ENCODE data around the gene COL5A2. TPM values are rescaled to one million over a fixed set of nuclear protein-coding genes. Genes with fewer than 3 reads are reported as not detected.

COL5A2 gene
- total and polyA plus RNA-seq, 10 of the 15 experiments (the other 5 are each of a cell fraction or from before 2014, with no cell fraction given): 0.04 to 0.85 (median 0.39) TPM

DNA sequence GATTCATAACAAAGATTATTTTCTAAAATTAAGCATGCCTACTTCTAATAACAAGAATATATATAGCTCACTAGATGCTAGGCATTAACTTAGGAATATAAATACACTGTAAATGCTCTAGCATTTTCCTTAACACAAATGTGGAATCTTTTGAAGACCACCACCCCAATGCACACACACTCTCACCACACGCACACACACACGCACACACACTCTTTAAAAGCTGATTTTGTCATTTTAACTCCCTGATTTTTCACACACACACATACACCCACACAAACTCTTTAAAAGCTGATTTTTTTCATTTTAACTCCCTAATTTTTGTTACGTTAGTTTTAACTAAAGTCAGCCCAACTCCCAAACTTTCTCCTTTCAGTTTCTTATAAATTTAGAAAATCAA is 3.0 kb downstream of the COL5A2 start:
- CTCF ChIA-PET: interaction anchor here (0.6 to 1.1 kb wide), 2 partner anchors 83 to 127 kb away, joined by 3 to 5 read pairs; no protein-coding TSS in a partner anchor

DNA sequence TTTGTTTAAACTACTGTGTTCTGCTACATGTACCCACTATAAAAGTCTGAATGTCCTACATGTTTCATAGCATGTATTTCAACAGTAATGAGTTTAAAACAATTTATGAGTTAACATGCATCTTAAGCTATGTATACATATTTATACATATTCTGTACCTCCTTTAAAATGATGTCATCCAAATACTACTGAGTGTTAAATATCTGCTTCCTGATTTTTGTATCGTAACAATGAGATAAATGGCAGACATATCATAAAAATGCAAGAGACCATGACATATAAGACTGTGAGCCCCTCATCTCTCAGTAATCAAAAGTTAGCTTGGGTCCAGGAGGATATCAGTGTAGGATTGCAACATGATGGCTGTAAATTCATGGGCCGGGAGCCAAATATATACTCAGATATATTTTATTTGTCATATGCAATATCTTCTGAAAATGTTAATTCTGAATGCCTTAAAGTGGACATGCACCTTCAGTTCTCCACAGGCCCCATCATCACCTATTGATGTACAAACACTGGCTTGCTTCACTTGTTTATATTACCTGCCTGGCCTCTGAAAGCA is 3.6 kb downstream of the COL5A2 start:
- H3K4me2 ChIP-seq (ENCODE audit: control insufficient read depth, insufficient read depth): no peak overlapping the region
- no TSS peak for BruUV-seq (replicated peaks)
- CTCF ChIA-PET: interaction anchor here (0.6 kb wide), 1 partner anchor 126 kb away, joined by 3 read pairs; no protein-coding TSS in a partner anchor

More for the DNA sequence above, 3.0 kb downstream of the COL5A2 start:
- Histone ChIP-seq H3K79me2 (ENCODE audit: control insufficient read depth, insufficient read depth, low read length) (no peaks in the 10 kb centered on the region), H3K27ac (ENCODE audit: control insufficient read depth, insufficient read depth) (no peak overlapping the region), H4K20me1 (ENCODE audit: control insufficient read depth, insufficient read depth) (no peaks in the 10 kb centered on the region), H3K9me3 (replicated peaks; ENCODE audit: control insufficient read depth, insufficient read depth, low read length) (no peaks in the 10 kb centered on the region), H3K36me3 (ENCODE audit: control insufficient read depth in 2 of 2, insufficient read depth in 2 of 2, low read length in 1 of 2) (no peaks in the 10 kb centered on the region), H3K9ac (ENCODE audit: control insufficient read depth, insufficient read depth, low read length) (no peak overlapping the region), H3K27me3 (replicated peaks in 1 of 2; ENCODE audit: control insufficient read depth in 2 of 2, insufficient read depth in 2 of 2, low read length in 1 of 2) (no peaks in the 10 kb centered on the region), H3K4me3 (no peak overlapping the region), H3K4me1 (ENCODE audit: control insufficient read depth, insufficient read depth, low read length) (no peaks in the 10 kb centered on the region), H3K4me2 (ENCODE audit: control insufficient read depth, insufficient read depth) (no peak overlapping the region), H2AFZ (ENCODE audit: control insufficient read depth, low read depth, low read length) (no peak overlapping the region)
- 45% methylated on average over 3 of the region's 3 CpGs for WGBS (ENCODE audit: insufficient coverage, insufficient replicate concordance, low lambda C conversion rate, missing lambda C conversion rate)
- ChIA-PET POLR2A (no interaction called here), SMC1A (ENCODE audit: uncharacterized antibody, unreplicated experiment) (interaction anchor here (0.8 to 1.4 kb wide), 3 partner anchors 15 to 83 kb away, joined by 3 read pairs; no protein-coding TSS in a partner anchor), RAD21 (ENCODE audit: unreplicated experiment) (interaction anchor here (1.2 kb wide), 1 partner anchor 82 kb away, joined by 4 read pairs; no protein-coding TSS in a partner anchor)
- in situ Hi-C loops (cut with MboI) (no loop called here), intact Hi-C loops (cut with micrococcal nuclease; ENCODE audit: unreplicated experiment) (no loop called here)
- no peak for DNase-seq (ENCODE audit: low read depth, low spot score)
- ATAC-seq: no peak
- no TSS peak for BruUV-seq (replicated peaks)
- FAIRE-seq: no peak
- TF ChIP-seq BACH1 (IDR thresholded peaks at IDR 0.05; ENCODE audit: borderline replicate concordance) (no peak), ASH2L (IDR thresholded peaks at IDR 0.05; ENCODE audit: borderline replicate concordance, low read depth) (no peak), SUPT20H (IDR thresholded peaks at IDR 0.05; ENCODE audit: borderline replicate concordance, control insufficient read depth, low read depth, low read length) (no peak)

More for the DNA sequence above, 3.6 kb downstream of the COL5A2 start:
- DNase-seq (ENCODE audit: low read depth, low spot score) (no peak), FAIRE-seq (no peak), ATAC-seq (no peak)
- Histone ChIP-seq H4K20me1 (ENCODE audit: control insufficient read depth, insufficient read depth) (no peaks in the 10 kb centered on the region), H3K4me1 (ENCODE audit: control insufficient read depth, insufficient read depth, low read length) (no peaks in the 10 kb centered on the region), H3K9me3 (replicated peaks; ENCODE audit: control insufficient read depth, insufficient read depth, low read length) (no peaks in the 10 kb centered on the region), H3K9ac (ENCODE audit: control insufficient read depth, insufficient read depth, low read length) (no peak overlapping the region), H3K79me2 (ENCODE audit: control insufficient read depth, insufficient read depth, low read length) (no peaks in the 10 kb centered on the region), H3K36me3 (ENCODE audit: control insufficient read depth in 2 of 2, insufficient read depth in 2 of 2, low read length in 1 of 2) (no peaks in the 10 kb centered on the region), H3K27me3 (replicated peaks in 1 of 2; ENCODE audit: control insufficient read depth in 2 of 2, insufficient read depth in 2 of 2, low read length in 1 of 2) (no peaks in the 10 kb centered on the region), H3K27ac (ENCODE audit: control insufficient read depth, insufficient read depth) (no peak overlapping the region), H2AFZ (ENCODE audit: control insufficient read depth, low read depth, low read length) (no peak overlapping the region), H3K4me3 (no peak overlapping the region)
- RAD21 ChIA-PET (ENCODE audit: unreplicated experiment): interaction anchor here (0.8 kb wide), 1 partner anchor 111 kb away, joined by 3 read pairs; no protein-coding TSS in a partner anchor
- intact Hi-C loops (cut with micrococcal nuclease; ENCODE audit: unreplicated experiment): no loop called here
- TF ChIP-seq CTCF (IDR thresholded peaks at IDR 0.05 in 2 of 3, conservative IDR thresholded peaks at IDR 0.05 in 1 of 3; ENCODE audit: control insufficient read depth in 2 of 3, extremely low read depth in 1 of 3, insufficient read depth in 1 of 3, low read depth in 3 of 3, low read length in 3 of 3) (no peak), ATF7 (IDR thresholded peaks at IDR 0.05; ENCODE audit: low read depth) (0 out of 2 replicates have a peak, but pooled peaks have one; percentile 27)
- whole genome bisulfite sequencing (ENCODE audit: insufficient coverage, insufficient replicate concordance, low lambda C conversion rate, missing lambda C conversion rate): 32% methylated on average over 2 of the region's 2 CpGs
- POLR2A ChIA-PET: no interaction called here
- in situ Hi-C loops (cut with MboI): no loop called here
- SMC1A ChIA-PET (ENCODE audit: uncharacterized antibody, unreplicated experiment): interaction anchor here (0.8 kb wide), 1 partner anchor 34 kb away, joined by 3 read pairs; no protein-coding TSS in a partner anchor

Measured in GM12878 (cell line).